Mucosa of descending colon (tissue), 3 donors: ENCODE results near the gene NIM1K. TPM values are rescaled to one million over a fixed set of nuclear protein-coding genes. Genes with fewer than 3 reads are reported as not detected.
A peak's percentile ranks its signal among the peaks of the same experiment; 100 is the strongest.

Experiments
- ATAC-seq: fragments of 200-7000 bp; cut with Tn5 transposase; one replicate; pipeline ENCODE4 v1.9.1; 2020; ENCODE audit warnings: mild to moderate bottlenecking, moderate library complexity
- DNase-seq, 3 donors: peaks; one replicate each; pipeline ENCODE4 v3.0.0-alpha.2; 2020
- H3K36me3 ChIP-seq: fragments of 200-600 bp; one replicate; pipeline ENCODE4 v1.8.0; 2021; ENCODE audit warnings: low read depth, mild to moderate bottlenecking
- H3K4me1 ChIP-seq: fragments of 200-600 bp; one replicate; pipeline ENCODE4 v1.8.0; 2021; ENCODE audit warnings: low read depth, mild to moderate bottlenecking
- H3K4me3 ChIP-seq: fragments of 200-600 bp; one replicate; pipeline ENCODE4 v1.8.0; 2021; ENCODE audit warnings: mild to moderate bottlenecking
- H3K9me3 ChIP-seq: fragments of 200-600 bp; one replicate; pipeline ENCODE4 v1.8.0; 2021; ENCODE audit warnings: mild to moderate bottlenecking
- CTCF ChIP-seq: fragments of 200-600 bp; IDR thresholded peaks from one replicate; pipeline ENCODE4 v1.8.0; 2022; ENCODE audit warnings: antibody characterized with exemption, mild to moderate bottlenecking
- intact Hi-C, 2 donors: fragments of 100-400 bp; cut with DNase I in 1 of 2; cut with micrococcal nuclease in 1 of 2; formaldehyde crosslinking; loops; one replicate each; pipeline versions ENCODE4 v1.11.0 to v1.11.1; 2022; cut with DNase I, micrococcal nuclease
- long read RNA-seq, 2 donors: library from polyadenylated mRNA; unstranded; transcript quantifications; one replicate each; pipeline ENCODE4 v2.0.0, GENCODE V29; 2019 to 2021
- total RNA-seq, 3 donors: library from RNA; stranded (reverse); fragmentation: NEBNext Ultra II Directional in 2 of 3; extraction: Animal tissue kit (Norgen Biotek cat#: 25700) in 2 of 3; gene quantifications; one replicate each; pipeline versions ENCODE4 v1.2.1 to v1.2.4, GENCODE V29; 2021 to 2023
- donor health status: DM: no; HTN: no; CAD: no; lungs with moderate emphysema.
- donor health status: DM: no; HTN: no; CAD: no.
- donor health status: DM: no; HTN: yes; CAD: no.

Gene NIM1K
- 1 to 10 TPM in 1 of 3 donors, under 1 TPM in 2; 0.20 to 1.5 (median 0.43) TPM for total RNA-seq
- long read RNA-seq, donor 1, partial matches to known transcripts = 1 of 2 reads
- long read RNA-seq, donor 1, other reads (novel, unspliced or antisense) = 0 of 2 reads
- long read RNA-seq, donor 2 = 0 reads

- intact Hi-C loops = no loop called here
- Histone ChIP-seq H3K9me3 (no peaks in the 10 kb centered on the region), H3K4me1 (peaks cover 7% of the 10 kb centered on the region), H3K36me3 (no peaks in the 10 kb centered on the region), H3K4me3 (no peak within 1 kb of the TSS)
- TF ChIP-seq CTCF = no peak
- ATAC-seq = peak; percentile 84
- peak; percentile 41 to 69 (median 62) for DNase-seq
Measured at GRCh38 chr5:43191740-43192557, at the start of gene NIM1K. TSS of gene NIM1K (plus strand) at chr5:43192225. CDS start at chr5:43245776, 53,551 bp downstream.

- Histone ChIP-seq H3K4me1 (no peaks in the 10 kb centered on the region), H3K4me3 (no peak overlapping the region), H3K36me3 (no peaks in the 10 kb centered on the region), H3K9me3 (no peaks in the 10 kb centered on the region)
- no peak for TF ChIP-seq CTCF
- ATAC-seq (no peak), DNase-seq (no peak)
- intact Hi-C loops = no loop called here
Measured at GRCh38 chr5:43145071-43145470, 47.0 kb upstream of the NIM1K start.

- intact Hi-C loops = no loop called here
- H3K4me1 ChIP-seq = no peaks in the 10 kb centered on the region
- no peak for TF ChIP-seq CTCF
- no peak for DNase-seq
- no peak for ATAC-seq
- H3K4me3 ChIP-seq = no peak overlapping the region
- no peaks in the 10 kb centered on the region for H3K9me3 ChIP-seq
- no peaks in the 10 kb centered on the region for H3K36me3 ChIP-seq
Measured at GRCh38 chr5:43146958-43147357, 45.1 kb upstream of the NIM1K start.

GRCh38 chr5:43148417-43148816, 43.6 kb upstream of the NIM1K start:
- intact Hi-C loops = no loop called here
- ATAC-seq (no peak), DNase-seq (no peak)
- no peak for TF ChIP-seq CTCF
- H3K4me3 ChIP-seq = no peak overlapping the region
- H3K9me3 ChIP-seq = no peaks in the 10 kb centered on the region
- H3K4me1 ChIP-seq = no peaks in the 10 kb centered on the region
- H3K36me3 ChIP-seq = no peaks in the 10 kb centered on the region

DNA sequence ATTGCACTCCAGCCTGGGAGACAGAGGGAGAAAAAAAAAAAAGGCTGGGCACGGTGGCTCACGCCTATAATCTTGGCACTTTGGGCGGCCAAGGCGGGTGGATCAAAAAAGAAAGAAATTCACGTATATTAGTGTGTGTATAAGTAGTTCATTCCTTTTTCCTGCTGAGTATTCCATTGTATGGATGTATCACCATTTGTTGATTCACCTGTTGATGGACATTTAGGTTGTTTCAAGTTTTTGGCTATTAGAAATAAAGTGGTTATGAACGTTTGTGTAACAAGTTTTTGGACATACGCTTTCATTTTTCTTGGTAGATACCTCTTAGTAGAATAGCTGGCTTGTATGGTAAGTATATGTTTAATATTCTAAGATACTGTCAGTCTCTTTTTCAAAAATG, 42.8 kb upstream of the NIM1K start:
- no peaks in the 10 kb centered on the region for H3K9me3 ChIP-seq
- H3K4me1 ChIP-seq = no peaks in the 10 kb centered on the region
- ATAC-seq (no peak), DNase-seq (no peak)
- H3K4me3 ChIP-seq = no peak overlapping the region
- H3K36me3 ChIP-seq = no peaks in the 10 kb centered on the region
- intact Hi-C loops = no loop called here
- TF ChIP-seq CTCF = no peak
